Neutrophil (primary cell): Measurements from ENCODE around the gene MTA2.

Experiments used
- H3K27ac ChIP-seq: fragments of 200-600 bp; sonication (generic); 2 replicates; pipeline ENCODE4 v1.5.1; 2016; ENCODE audit warnings: mild to moderate bottlenecking, moderate library complexity
- H3K27me3 ChIP-seq: fragments of 200-600 bp; sonication (generic); 2 replicates; pipeline ENCODE4 v1.6.0; 2016; ENCODE audit warnings: mild to moderate bottlenecking
- H3K36me3 ChIP-seq: fragments of 200-600 bp; sonication (generic); 2 replicates; pipeline ENCODE4 v1.5.1; 2017
- H3K4me1 ChIP-seq, 2 experiments: fragments of 200-600 bp in 1 of 2; sonication (generic) in 1 of 2; 1 replicate in 1 of 2; 2 replicates in 1 of 2; pipeline versions ENCODE4 v1.5.1 to v1.6.1; 2013 to 2016; ENCODE audit warnings: low read depth in 1 of 2, low read length in 1 of 2, mild to moderate bottlenecking in 1 of 2, moderate library complexity in 1 of 2; ENCODE audit not compliant: control insufficient read depth in 1 of 2, insufficient read depth in 1 of 2
- H3K4me3 ChIP-seq, 2 experiments: fragments of 200-600 bp in 1 of 2; sonication (generic) in 1 of 2; 1 replicate in 1 of 2; 2 replicates in 1 of 2; pipeline ENCODE4 v1.5.1; 2013 to 2016; ENCODE audit warnings: low read depth in 1 of 2, low read length in 1 of 2, mild to moderate bottlenecking in 1 of 2, moderate library complexity in 1 of 2
- H3K9me3 ChIP-seq: fragments of 200-600 bp; sonication (generic); 2 replicates; pipeline ENCODE4 v1.5.1; 2016
- TF ChIP-seq, protein P1 (sequence below): fragments of 200-600 bp; sonication (generic); IDR thresholded peaks from 2 replicates; pipeline ENCODE4 v1.5.1; 2016; ENCODE audit warnings: antibody characterized with exemption

The MTA2 gene

DNA sequence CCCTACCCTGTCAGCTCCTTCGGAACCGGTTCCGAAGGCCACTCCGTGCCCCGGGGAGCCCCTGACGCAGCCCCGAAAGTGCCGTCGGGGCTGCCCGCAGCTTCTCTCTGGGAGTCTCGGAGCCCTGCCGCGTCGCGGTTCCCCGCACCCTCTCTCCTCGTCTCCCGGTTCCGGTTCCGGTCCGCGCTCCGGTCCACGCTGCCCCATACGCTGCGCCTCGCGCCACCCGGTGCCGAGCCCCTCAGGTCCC, 618 bp downstream of the MTA2 start:
- Histone ChIP-seq H3K27ac (peak overlapping the region; percentile 84), H3K27me3 (no peaks in the 10 kb centered on the region), H3K4me1 (peaks cover 36% of the 10 kb centered on the region in 2 experiments), H3K4me3 (peak overlapping the region; percentile 89 to 98), H3K9me3 (no peaks in the 10 kb centered on the region), H3K36me3 (peaks cover 39% of the 10 kb centered on the region)
- TF ChIP-seq, protein P1, sequence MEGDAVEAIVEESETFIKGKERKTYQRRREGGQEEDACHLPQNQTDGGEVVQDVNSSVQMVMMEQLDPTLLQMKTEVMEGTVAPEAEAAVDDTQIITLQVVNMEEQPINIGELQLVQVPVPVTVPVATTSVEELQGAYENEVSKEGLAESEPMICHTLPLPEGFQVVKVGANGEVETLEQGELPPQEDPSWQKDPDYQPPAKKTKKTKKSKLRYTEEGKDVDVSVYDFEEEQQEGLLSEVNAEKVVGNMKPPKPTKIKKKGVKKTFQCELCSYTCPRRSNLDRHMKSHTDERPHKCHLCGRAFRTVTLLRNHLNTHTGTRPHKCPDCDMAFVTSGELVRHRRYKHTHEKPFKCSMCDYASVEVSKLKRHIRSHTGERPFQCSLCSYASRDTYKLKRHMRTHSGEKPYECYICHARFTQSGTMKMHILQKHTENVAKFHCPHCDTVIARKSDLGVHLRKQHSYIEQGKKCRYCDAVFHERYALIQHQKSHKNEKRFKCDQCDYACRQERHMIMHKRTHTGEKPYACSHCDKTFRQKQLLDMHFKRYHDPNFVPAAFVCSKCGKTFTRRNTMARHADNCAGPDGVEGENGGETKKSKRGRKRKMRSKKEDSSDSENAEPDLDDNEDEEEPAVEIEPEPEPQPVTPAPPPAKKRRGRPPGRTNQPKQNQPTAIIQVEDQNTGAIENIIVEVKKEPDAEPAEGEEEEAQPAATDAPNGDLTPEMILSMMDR, result no peak

DNA sequence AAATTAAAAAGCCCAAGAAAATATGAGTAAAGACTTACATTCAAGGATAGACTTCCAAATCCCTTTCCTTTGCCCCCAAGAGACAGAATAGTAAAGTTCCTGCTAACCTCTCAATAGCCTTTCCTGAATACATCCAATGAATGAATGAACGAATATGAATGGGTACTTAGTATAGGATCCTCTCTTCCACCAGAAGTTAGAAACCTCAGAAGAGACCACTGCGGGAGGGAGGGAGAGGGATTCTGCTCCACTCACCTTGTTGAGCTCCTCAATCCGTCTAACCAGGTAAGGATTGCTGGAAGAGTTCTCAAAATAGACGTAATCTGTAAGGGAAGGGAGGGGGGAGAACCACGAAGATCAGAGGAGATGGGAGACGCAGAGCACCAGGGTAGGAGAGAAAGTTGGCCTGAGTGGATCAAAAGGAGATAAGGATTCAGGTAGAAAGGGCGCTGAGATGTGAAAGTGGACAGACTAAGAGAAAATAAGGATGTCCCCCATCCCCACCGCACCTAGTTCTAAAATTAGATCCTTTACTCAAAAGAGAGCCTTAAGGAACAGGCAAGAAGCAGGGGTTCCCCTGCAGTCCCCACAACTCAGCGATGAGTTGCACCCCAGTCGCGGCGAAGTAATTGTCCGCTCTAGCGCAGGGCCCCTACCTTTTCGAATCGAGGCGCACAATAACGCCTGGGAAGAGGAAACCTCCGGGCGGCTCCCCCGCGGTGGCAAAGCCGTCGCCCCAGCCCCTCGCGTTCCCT, 1.1 kb downstream of the MTA2 start:
- Histone ChIP-seq H3K4me3 (peak overlapping the region; percentile 89 to 98), H3K27ac (peak overlapping the region; percentile 84), H3K9me3 (no peaks in the 10 kb centered on the region), H3K27me3 (no peaks in the 10 kb centered on the region), H3K36me3 (peaks cover 39% of the 10 kb centered on the region), H3K4me1 (peaks cover 36% of the 10 kb centered on the region in 2 experiments)
- TF ChIP-seq, protein P1, result no peak

DNA sequence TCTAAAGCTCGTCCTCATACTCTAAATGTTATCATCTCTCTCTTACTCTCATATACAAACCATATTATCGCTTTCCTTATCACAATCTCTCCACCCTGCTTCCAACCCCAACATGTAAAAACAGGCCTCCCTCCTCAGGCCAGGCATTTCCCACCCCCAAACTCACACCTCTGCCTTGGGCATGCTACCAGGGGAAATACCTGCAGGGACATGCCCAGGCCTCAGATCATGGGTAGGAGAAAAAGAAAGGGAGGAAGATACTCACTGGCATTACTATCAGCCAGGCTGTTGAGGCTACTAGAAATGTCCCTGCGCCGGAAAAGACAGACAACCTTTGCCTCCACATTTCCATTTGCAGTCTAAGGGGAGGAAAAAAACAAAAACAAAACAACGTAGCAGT, 1.8 kb downstream of the MTA2 start:
- Histone ChIP-seq H3K27ac (peak overlapping the region; percentile 84), H3K4me3 (peak overlapping the region; percentile 89 to 98), H3K4me1 (peaks cover 36% of the 10 kb centered on the region in 2 experiments), H3K9me3 (no peaks in the 10 kb centered on the region), H3K27me3 (no peaks in the 10 kb centered on the region), H3K36me3 (peaks cover 42% of the 10 kb centered on the region)
- TF ChIP-seq, protein P1, result no peak

DNA sequence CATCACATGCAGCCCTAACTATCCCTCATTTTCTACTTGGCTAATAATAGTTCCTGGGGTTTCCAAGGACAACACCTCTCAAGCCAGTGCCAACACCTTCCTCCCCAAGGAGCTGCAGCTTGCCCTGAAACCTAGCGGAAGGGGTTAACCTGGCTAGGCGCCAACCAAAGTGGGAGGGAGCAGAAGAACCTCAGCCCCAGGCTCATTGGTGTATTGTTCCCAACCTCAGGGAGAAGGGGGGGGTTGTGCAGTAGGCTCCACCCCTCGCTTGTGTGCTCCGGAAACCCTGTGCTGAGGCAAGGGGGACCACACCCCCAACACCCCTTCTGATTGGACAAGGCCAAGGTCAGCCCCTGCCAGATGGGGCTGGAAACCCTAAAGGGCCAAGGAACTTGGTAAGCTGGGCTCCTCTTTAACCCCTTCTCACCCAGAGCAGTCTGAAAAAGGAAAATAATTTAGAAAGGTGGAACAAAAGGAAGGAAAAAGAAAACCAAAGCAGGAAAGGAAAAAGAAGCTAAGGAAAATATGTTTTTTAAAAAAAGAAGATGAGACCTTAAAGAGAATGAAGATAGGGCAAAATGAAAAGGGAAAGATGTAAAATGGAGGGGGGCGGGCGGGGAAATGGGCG, 2.5 kb downstream of the MTA2 start:
- Histone ChIP-seq H3K9me3 (no peaks in the 10 kb centered on the region), H3K27me3 (no peaks in the 10 kb centered on the region), H3K4me3 (peak overlapping the region; percentile 13 to 89), H3K36me3 (peaks cover 42% of the 10 kb centered on the region), H3K4me1 (peaks cover 36% of the 10 kb centered on the region in 2 experiments), H3K27ac (peak overlapping the region; percentile 84)
- TF ChIP-seq, protein P1, result no peak

DNA sequence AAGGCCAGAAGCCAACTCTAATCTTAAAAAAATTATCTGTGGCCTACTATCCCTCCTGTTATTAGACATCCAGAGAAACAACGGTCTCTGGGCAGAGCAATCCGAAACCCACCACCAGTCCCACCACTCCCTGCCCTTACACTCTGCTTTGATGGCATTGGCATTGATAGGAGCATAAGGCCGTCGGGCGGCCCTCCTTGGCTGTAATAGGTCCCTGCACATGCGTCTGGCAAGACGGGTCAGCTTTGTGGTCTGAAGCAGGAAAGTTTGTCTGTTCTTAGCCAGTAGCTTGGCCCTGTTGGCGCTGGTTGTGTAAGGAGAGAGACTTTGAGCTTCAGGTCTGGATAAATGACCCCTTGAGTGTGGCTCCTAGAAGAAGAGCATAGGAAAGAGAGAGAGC, 6.5 kb downstream of the MTA2 start:
- Histone ChIP-seq H3K27ac (peak overlapping the region; percentile 65), H3K4me1 (peaks cover 46 to 49% of the 10 kb centered on the region in 2 experiments), H3K9me3 (no peaks in the 10 kb centered on the region), H3K27me3 (no peaks in the 10 kb centered on the region), H3K4me3 (no peak overlapping the region), H3K36me3 (peaks cover 50% of the 10 kb centered on the region)
- TF ChIP-seq, protein P1, result no peak
